ENCODE data around the gene NFKB1. TPM values are rescaled to one million over a fixed set of nuclear protein-coding genes. Genes with fewer than 3 reads are reported as not detected.

NFKB1 gene
- total and polyA plus RNA-seq, 10 donors, result 15.9 to 94.4 (median 55.3) TPM

- H3K4me1 ChIP-seq, result peaks cover 0 to 27% (median 8%) of the 10 kb centered on the region in 6 donors
- no peaks in the 10 kb centered on the region for H3K9me3 ChIP-seq
- H3K27ac ChIP-seq, result no peak overlapping the region
- no peak overlapping the region for H3K4me3 ChIP-seq
- no peaks in the 10 kb centered on the region for H3K27me3 ChIP-seq (replicated peaks in 1 of 7)
- intact Hi-C loops (cut with DNase I; ENCODE audit: low total_unique reads), result no loop called here
- no peak for TF ChIP-seq CTCF (IDR thresholded peaks at IDR 0.05 in 8 of 11, conservative IDR thresholded peaks at IDR 0.05 in 3 of 11)
- no peak for TF ChIP-seq POLR2A (IDR thresholded peaks at IDR 0.05)
- no peak for TF ChIP-seq POLR2AphosphoS5 (IDR thresholded peaks at IDR 0.05)
- peaks cover 0 to 100% (median 88%) of the 10 kb centered on the region in 6 donors for H3K36me3 ChIP-seq
- DNase-seq, result no peak
- WGBS, 5 donors, result 85 to 97% (median 94%) methylated on average over 7 to 8 of the region's 8 CpGs
Measured at GRCh38 chr4:102601586-102602227, 100.5 kb downstream of the NFKB1 start.

- DNase-seq, result no peak
- TF ChIP-seq CTCF (IDR thresholded peaks at IDR 0.05 in 8 of 11, conservative IDR thresholded peaks at IDR 0.05 in 3 of 11) (no peak), POLR2AphosphoS5 (IDR thresholded peaks at IDR 0.05) (no peak), POLR2A (IDR thresholded peaks at IDR 0.05) (no peak)
- Histone ChIP-seq H3K27me3 (replicated peaks in 1 of 7) (no peaks in the 10 kb centered on the region), H3K4me3 (no peak overlapping the region), H3K36me3 (peaks cover 0 to 100% (median 88%) of the 10 kb centered on the region in 6 donors), H3K9me3 (no peaks in the 10 kb centered on the region), H3K4me1 (peaks cover 0 to under 1% (median 0%) of the 10 kb centered on the region in 6 donors), H3K27ac (no peak overlapping the region)
- 53 to 66% (median 62%) methylated on average over 2 of the region's 2 CpGs for WGBS, 5 donors
- intact Hi-C loops (cut with DNase I; ENCODE audit: low total_unique reads), result no loop called here
Measured at GRCh38 chr4:102604222-102604940, 103.2 kb downstream of the NFKB1 start.

- WGBS, 5 donors, result 84 to 95% (median 91%) methylated on average over 3 of the region's 3 CpGs
- no peak overlapping the region for H3K4me3 ChIP-seq
- peaks cover 0 to 100% (median 95%) of the 10 kb centered on the region in 6 donors for H3K36me3 ChIP-seq
- no peak overlapping the region for H3K27ac ChIP-seq
- DNase-seq, result no peak
- no peaks in the 10 kb centered on the region for H3K9me3 ChIP-seq
- no peak for TF ChIP-seq POLR2A (IDR thresholded peaks at IDR 0.05)
- TF ChIP-seq POLR2AphosphoS5 (IDR thresholded peaks at IDR 0.05), result no peak
- TF ChIP-seq CTCF (IDR thresholded peaks at IDR 0.05 in 8 of 11, conservative IDR thresholded peaks at IDR 0.05 in 3 of 11), result no peak
- intact Hi-C loops (cut with DNase I; ENCODE audit: low total_unique reads), result no loop called here
- H3K4me1 ChIP-seq, result peaks cover 0 to 5% (median 0%) of the 10 kb centered on the region in 6 donors
- no peaks in the 10 kb centered on the region for H3K27me3 ChIP-seq (replicated peaks in 1 of 7)
Measured at GRCh38 chr4:102606261-102606660, 105.1 kb downstream of the NFKB1 start.

- H3K36me3 ChIP-seq, result peaks cover 3 to 100% (median 95%) of the 10 kb centered on the region in 6 donors
- WGBS, 5 donors, result 93 to 98% (median 95%) methylated on average over 7 of the region's 7 CpGs
- H3K4me1 ChIP-seq, result peaks cover 0 to 12% (median 4%) of the 10 kb centered on the region in 6 donors
- intact Hi-C loops (cut with DNase I; ENCODE audit: low total_unique reads), result no loop called here
- no peaks in the 10 kb centered on the region for H3K9me3 ChIP-seq
- H3K4me3 ChIP-seq, result no peak overlapping the region
- H3K27ac ChIP-seq, result no peak overlapping the region
- H3K27me3 ChIP-seq (replicated peaks in 1 of 7), result no peaks in the 10 kb centered on the region
- no peak for DNase-seq
- TF ChIP-seq POLR2AphosphoS5 (IDR thresholded peaks at IDR 0.05) (peak in 1 of 3 donors; percentile 53), CTCF (IDR thresholded peaks at IDR 0.05 in 8 of 11, conservative IDR thresholded peaks at IDR 0.05 in 3 of 11) (no peak)
Measured at GRCh38 chr4:102606846-102607450, 105.8 kb downstream of the NFKB1 start.
